Glutamatergic neuron (in vitro differentiated cells): ENCODE data around the gene PRKCE. TPM values are rescaled to one million over a fixed set of nuclear protein-coding genes. Genes with fewer than 3 reads are reported as not detected.

Experiments used
- DNase-seq: peaks from one replicate; pipeline ENCODE4 v3.0.0; 2022
- H3K27ac Mint-ChIP-seq: one replicate; pipeline ENCODE4 v1.8.0; 2020; ENCODE audit warnings: mild to moderate bottlenecking, mixed read lengths, inconsistent platforms; ENCODE audit not compliant: unreplicated experiment
- H3K27me3 Mint-ChIP-seq: one replicate; pipeline ENCODE4 v1.8.0; 2020; ENCODE audit warnings: mild to moderate bottlenecking, moderate library complexity, mixed read lengths, inconsistent platforms; ENCODE audit not compliant: unreplicated experiment
- H3K36me3 Mint-ChIP-seq: one replicate; pipeline ENCODE4 v1.8.0; 2020; ENCODE audit warnings: mild to moderate bottlenecking, mixed read lengths, inconsistent platforms; ENCODE audit not compliant: unreplicated experiment
- H3K4me1 Mint-ChIP-seq: one replicate; pipeline ENCODE4 v1.8.0; 2020; ENCODE audit warnings: mild to moderate bottlenecking, low read depth, mixed read lengths, inconsistent platforms; ENCODE audit not compliant: unreplicated experiment
- H3K4me3 Mint-ChIP-seq: one replicate; pipeline ENCODE4 v1.8.0; 2020; ENCODE audit warnings: mild to moderate bottlenecking, mixed read lengths, inconsistent platforms; ENCODE audit not compliant: unreplicated experiment
- H3K9me3 Mint-ChIP-seq: one replicate; pipeline ENCODE4 v1.8.0; 2020; ENCODE audit warnings: mild to moderate bottlenecking, moderate library complexity, mixed read lengths, inconsistent platforms; ENCODE audit not compliant: unreplicated experiment
- total RNA-seq: library from RNA; stranded (reverse); fragmentation: NEBNext Ultra II Directional; extraction: Animal tissue kit (Norgen Biotek cat#: 25700); gene quantifications from one replicate; pipeline ENCODE4 v1.2.1, GENCODE V29; 2021; ENCODE audit not compliant: unreplicated experiment
- TF ChIP-seq, protein P1 (sequence below): fragments of 200-600 bp; sonication (generic); IDR thresholded peaks from one replicate; pipeline ENCODE4 v1.5.0; 2021; ENCODE audit not compliant: partially characterized antibody, unreplicated experiment

Gene PRKCE
- total RNA-seq, 1 donor from 2014 or later: 74.8 TPM

DNA sequence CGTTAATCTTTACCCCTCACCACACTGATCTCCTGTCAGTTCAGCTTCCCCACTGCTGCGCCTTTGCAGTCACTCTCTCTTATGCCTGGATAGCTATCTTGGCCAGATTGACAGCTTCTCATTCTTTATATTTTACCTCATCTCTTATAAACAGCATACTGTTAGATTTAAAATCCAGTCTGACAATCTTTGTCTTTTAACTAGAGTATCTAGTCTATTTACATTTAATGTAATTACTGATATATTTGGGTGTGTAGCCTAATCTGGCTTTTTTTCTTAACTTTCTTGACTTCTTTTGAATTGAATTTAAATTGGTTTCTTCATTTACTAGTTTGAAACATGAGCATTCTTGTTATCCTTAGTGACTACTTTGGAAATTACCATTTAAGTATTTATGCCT is 225.1 kb downstream of the PRKCE start:
- peaks cover 4% of the 10 kb centered on the region for H3K9me3 Mint-ChIP-seq
- peaks cover 4% of the 10 kb centered on the region for H3K27me3 Mint-ChIP-seq
- peaks cover 8% of the 10 kb centered on the region for H3K4me1 Mint-ChIP-seq
- H3K36me3 Mint-ChIP-seq: peaks cover 13% of the 10 kb centered on the region
- TF ChIP-seq, protein P1, sequence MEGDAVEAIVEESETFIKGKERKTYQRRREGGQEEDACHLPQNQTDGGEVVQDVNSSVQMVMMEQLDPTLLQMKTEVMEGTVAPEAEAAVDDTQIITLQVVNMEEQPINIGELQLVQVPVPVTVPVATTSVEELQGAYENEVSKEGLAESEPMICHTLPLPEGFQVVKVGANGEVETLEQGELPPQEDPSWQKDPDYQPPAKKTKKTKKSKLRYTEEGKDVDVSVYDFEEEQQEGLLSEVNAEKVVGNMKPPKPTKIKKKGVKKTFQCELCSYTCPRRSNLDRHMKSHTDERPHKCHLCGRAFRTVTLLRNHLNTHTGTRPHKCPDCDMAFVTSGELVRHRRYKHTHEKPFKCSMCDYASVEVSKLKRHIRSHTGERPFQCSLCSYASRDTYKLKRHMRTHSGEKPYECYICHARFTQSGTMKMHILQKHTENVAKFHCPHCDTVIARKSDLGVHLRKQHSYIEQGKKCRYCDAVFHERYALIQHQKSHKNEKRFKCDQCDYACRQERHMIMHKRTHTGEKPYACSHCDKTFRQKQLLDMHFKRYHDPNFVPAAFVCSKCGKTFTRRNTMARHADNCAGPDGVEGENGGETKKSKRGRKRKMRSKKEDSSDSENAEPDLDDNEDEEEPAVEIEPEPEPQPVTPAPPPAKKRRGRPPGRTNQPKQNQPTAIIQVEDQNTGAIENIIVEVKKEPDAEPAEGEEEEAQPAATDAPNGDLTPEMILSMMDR: no peak
- no peak overlapping the region for H3K27ac Mint-ChIP-seq
- H3K4me3 Mint-ChIP-seq: no peak overlapping the region
- DNase-seq: no peak

DNA sequence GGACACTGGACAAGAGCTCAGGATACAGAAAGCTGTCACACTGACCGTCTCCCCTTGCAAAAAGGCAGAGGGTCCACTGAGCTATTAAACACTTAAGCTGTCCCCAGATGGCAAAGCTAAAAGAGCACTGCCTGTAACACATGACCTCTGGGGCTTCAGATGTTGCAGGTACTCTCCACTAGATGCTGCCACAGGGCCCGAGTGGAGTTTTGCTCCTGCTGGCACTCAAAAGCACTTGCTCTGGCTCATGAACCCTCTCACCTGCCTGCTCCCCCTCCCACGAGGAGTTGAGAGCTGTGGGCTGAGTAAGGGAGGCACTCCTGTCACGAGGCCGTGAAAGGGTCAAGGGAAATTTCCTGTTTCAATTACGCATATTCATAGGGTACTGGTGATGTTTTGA is 227.9 kb downstream of the PRKCE start:
- peaks cover 13% of the 10 kb centered on the region for H3K36me3 Mint-ChIP-seq
- H3K9me3 Mint-ChIP-seq: no peaks in the 10 kb centered on the region
- peak; percentile 23 for DNase-seq
- H3K27me3 Mint-ChIP-seq: peaks cover 4% of the 10 kb centered on the region
- no peak overlapping the region for H3K4me3 Mint-ChIP-seq
- TF ChIP-seq, protein P1: no peak
- peaks cover 26% of the 10 kb centered on the region for H3K4me1 Mint-ChIP-seq
- peak overlapping the region; percentile 72 for H3K27ac Mint-ChIP-seq

GRCh38 chr2:45879936-45880335 is 228.5 kb downstream of the PRKCE start:
- Mint-ChIP-seq H3K4me3 (peak overlapping the region; percentile 14), H3K27me3 (peaks cover 4% of the 10 kb centered on the region), H3K4me1 (peaks cover 30% of the 10 kb centered on the region), H3K36me3 (peaks cover 13% of the 10 kb centered on the region), H3K27ac (no peak overlapping the region), H3K9me3 (no peaks in the 10 kb centered on the region)
- TF ChIP-seq, protein P1: no peak
- no peak for DNase-seq

GRCh38 chr2:45881970-45882581 is 230.6 kb downstream of the PRKCE start:
- peaks cover 5% of the 10 kb centered on the region for H3K27me3 Mint-ChIP-seq
- H3K4me3 Mint-ChIP-seq: no peak overlapping the region
- peaks cover 3% of the 10 kb centered on the region for H3K9me3 Mint-ChIP-seq
- peak overlapping the region; percentile 67 for H3K27ac Mint-ChIP-seq
- peaks cover 47% of the 10 kb centered on the region for H3K4me1 Mint-ChIP-seq
- no peak for DNase-seq
- TF ChIP-seq, protein P1: no peak
- H3K36me3 Mint-ChIP-seq: peaks cover 5% of the 10 kb centered on the region

- no peak for DNase-seq
- Mint-ChIP-seq H3K4me3 (peak overlapping the region; percentile 25), H3K36me3 (peaks cover 5% of the 10 kb centered on the region), H3K27ac (peak overlapping the region; percentile 67), H3K4me1 (peaks cover 48% of the 10 kb centered on the region), H3K27me3 (peaks cover 6% of the 10 kb centered on the region), H3K9me3 (peaks cover 3% of the 10 kb centered on the region)
- TF ChIP-seq, protein P1: no peak
Measured at GRCh38 chr2:45882707-45883602, 231.5 kb downstream of the PRKCE start.
